ENCODE data around the gene CNKSR3.

Gene CNKSR3

GRCh38 chr6:154488802-154489437 lies 21.6 kb downstream of the CNKSR3 start:
- no peaks in the 10 kb centered on the region for H3K27me3 ChIP-seq
- H3K36me3 ChIP-seq, result no peaks in the 10 kb centered on the region
- no peak overlapping the region for H3K4me3 ChIP-seq
- no peak overlapping the region for H3K4me2 ChIP-seq
- no peak for TF ChIP-seq Cebpa-rat (IDR thresholded peaks at IDR 0.05)
- H3K9me3 ChIP-seq (replicated peaks in 1 of 11), result peaks cover 0 to 4% (median 0%) of the 10 kb centered on the region in 11 experiments; a peak in 2 of 22 replicates
- H3K27ac ChIP-seq, result no peak overlapping the region
- peaks cover 0 to 36% (median 0%) of the 10 kb centered on the region in 11 experiments; a peak in 3 of 22 replicates for H4K20me1 ChIP-seq
- peaks cover 0 to 11% (median 2%) of the 10 kb centered on the region in 10 experiments; a peak in 7 of 20 replicates for H3K4me1 ChIP-seq
- H3K9ac ChIP-seq, result no peak overlapping the region

- Histone ChIP-seq H3K4me1 (peaks cover 0 to 11% (median 2%) of the 10 kb centered on the region in 10 experiments; a peak in 7 of 20 replicates), H3K27ac (no peak overlapping the region), H3K4me2 (no peak overlapping the region), H3K36me3 (no peaks in the 10 kb centered on the region), H4K20me1 (peaks cover 0 to 29% (median 0%) of the 10 kb centered on the region in 11 experiments; a peak in 3 of 22 replicates), H3K27me3 (no peaks in the 10 kb centered on the region), H3K9ac (no peak overlapping the region), H3K9me3 (replicated peaks in 1 of 11) (no peaks in the 10 kb centered on the region), H3K4me3 (no peak overlapping the region)
- TF ChIP-seq Cebpa-rat (IDR thresholded peaks at IDR 0.05), result no peak
These were observed 22.3 kb downstream of the CNKSR3 start for GRCh38 chr6:154488248-154488593.

GRCh38 chr6:154487367-154488247 lies 22.9 kb downstream of the CNKSR3 start:
- no peaks in the 10 kb centered on the region for H3K9me3 ChIP-seq (replicated peaks in 1 of 11)
- no peak overlapping the region for H3K4me3 ChIP-seq
- peaks cover 0 to 23% (median 0%) of the 10 kb centered on the region in 11 experiments; a peak in 3 of 22 replicates for H4K20me1 ChIP-seq
- no peaks in the 10 kb centered on the region for H3K36me3 ChIP-seq
- 0 out of 22 replicates have a peak overlapping the region, but pooled peaks of 1 of the 11 experiments have one; percentile 23 for H3K4me2 ChIP-seq
- H3K27ac ChIP-seq, result no peak overlapping the region
- no peak for TF ChIP-seq Cebpa-rat (IDR thresholded peaks at IDR 0.05)
- no peak overlapping the region for H3K9ac ChIP-seq
- peaks cover 0 to 11% (median 2%) of the 10 kb centered on the region in 10 experiments; a peak in 7 of 20 replicates for H3K4me1 ChIP-seq
- no peaks in the 10 kb centered on the region for H3K27me3 ChIP-seq

- no peak for TF ChIP-seq Cebpa-rat (IDR thresholded peaks at IDR 0.05)
These were observed 24.7 kb downstream of the CNKSR3 start for GRCh38 chr6:154485815-154486214.

GRCh38 chr6:154484942-154485341 lies 25.5 kb downstream of the CNKSR3 start:
- Histone ChIP-seq H3K4me2 (no peak overlapping the region), H3K27ac (no peak overlapping the region), H3K9me3 (replicated peaks in 1 of 11) (no peaks in the 10 kb centered on the region), H3K36me3 (no peaks in the 10 kb centered on the region), H3K9ac (no peak overlapping the region), H3K4me3 (no peak overlapping the region), H3K4me1 (peaks cover 0 to 8% (median 1%) of the 10 kb centered on the region in 10 experiments; a peak in 7 of 20 replicates), H3K27me3 (no peaks in the 10 kb centered on the region), H4K20me1 (peaks cover 0 to 22% (median 0%) of the 10 kb centered on the region in 11 experiments; a peak in 4 of 22 replicates)
- no peak for TF ChIP-seq Cebpa-rat (IDR thresholded peaks at IDR 0.05)

More at GRCh38 chr6:154485815-154486214, 24.7 kb downstream of the CNKSR3 start:
- H3K9me3 ChIP-seq (replicated peaks in 1 of 11), result no peaks in the 10 kb centered on the region
- H3K36me3 ChIP-seq, result no peaks in the 10 kb centered on the region
- peaks cover 0 to 10% (median 2%) of the 10 kb centered on the region in 10 experiments; a peak in 7 of 20 replicates for H3K4me1 ChIP-seq
- no peak overlapping the region for H3K27ac ChIP-seq
- no peak overlapping the region; a peak in 1 of 22 replicates for H3K4me2 ChIP-seq
- no peaks in the 10 kb centered on the region for H3K27me3 ChIP-seq
- no peak overlapping the region for H3K9ac ChIP-seq
- peaks cover 0 to 16% (median 0%) of the 10 kb centered on the region in 11 experiments; a peak in 3 of 22 replicates for H4K20me1 ChIP-seq
- H3K4me3 ChIP-seq, result no peak overlapping the region

GRCh38 chr6:154482858-154483257 lies 27.6 kb downstream of the CNKSR3 start:
- H3K9me3 ChIP-seq (replicated peaks in 1 of 11), result no peaks in the 10 kb centered on the region
- H3K4me2 ChIP-seq, result no peak overlapping the region
- TF ChIP-seq Cebpa-rat (IDR thresholded peaks at IDR 0.05), result no peak
- no peaks in the 10 kb centered on the region for H3K36me3 ChIP-seq
- H3K27me3 ChIP-seq, result no peaks in the 10 kb centered on the region
- no peak overlapping the region for H3K27ac ChIP-seq
- no peak overlapping the region for H3K4me3 ChIP-seq
- H3K9ac ChIP-seq, result no peak overlapping the region
- H3K4me1 ChIP-seq, result peaks cover 0 to 19% (median 2%) of the 10 kb centered on the region in 10 experiments; a peak in 9 of 20 replicates
- peaks cover 0 to 33% (median 0%) of the 10 kb centered on the region in 11 experiments; a peak in 4 of 22 replicates for H4K20me1 ChIP-seq

- H4K20me1 ChIP-seq, result peaks cover 0 to 30% (median 0%) of the 10 kb centered on the region in 11 experiments; a peak in 4 of 22 replicates
- no peaks in the 10 kb centered on the region for H3K9me3 ChIP-seq (replicated peaks in 1 of 11)
- no peak overlapping the region for H3K4me3 ChIP-seq
- H3K27ac ChIP-seq, result no peak overlapping the region
- H3K36me3 ChIP-seq, result no peaks in the 10 kb centered on the region
- TF ChIP-seq Cebpa-rat (IDR thresholded peaks at IDR 0.05), result no peak
- H3K9ac ChIP-seq, result no peak overlapping the region
- no peak overlapping the region for H3K4me2 ChIP-seq
- no peaks in the 10 kb centered on the region for H3K27me3 ChIP-seq
- peaks cover 0 to 19% (median 2%) of the 10 kb centered on the region in 10 experiments; a peak in 9 of 20 replicates for H3K4me1 ChIP-seq
These were observed 28.9 kb downstream of the CNKSR3 start for GRCh38 chr6:154481521-154482013.

- TF ChIP-seq Cebpa-rat (IDR thresholded peaks at IDR 0.05), result no peak
- Histone ChIP-seq H3K4me2 (no peak overlapping the region), H3K36me3 (0 out of 22 replicates have a peak, but pooled peaks cover 0 to 1% (median 0%) of the 10 kb centered on the region in 11 experiments), H3K9ac (no peak overlapping the region), H3K4me3 (no peak overlapping the region), H3K4me1 (peaks cover 0 to 26% (median 2%) of the 10 kb centered on the region in 10 experiments; a peak in 9 of 20 replicates), H3K27me3 (no peaks in the 10 kb centered on the region), H4K20me1 (peaks cover 0 to 30% (median 0%) of the 10 kb centered on the region in 11 experiments; a peak in 4 of 22 replicates), H3K9me3 (replicated peaks in 1 of 11) (no peaks in the 10 kb centered on the region), H3K27ac (no peak overlapping the region)
These were observed 30.5 kb downstream of the CNKSR3 start for GRCh38 chr6:154479771-154480639.
